Suprapubic skin (tissue), 4 donors: ENCODE measurements around the gene FAM228A.

Source experiments
- CTCF ChIP-seq, 2 donors: fragments of 200-600 bp in 1 of 2; fragments of 450-650 bp in 1 of 2; sonication (generic) in 1 of 2; IDR thresholded peaks; one replicate each; pipeline ENCODE4 v1.5.1; 2016 to 2019; ENCODE audit warnings: antibody characterized with exemption in 2 of 2, mild to moderate bottlenecking in 1 of 2, moderate library complexity in 1 of 2
- EP300 ChIP-seq: sonication (generic); formaldehyde crosslinking; IDR thresholded peaks from one replicate; pipeline ENCODE4 v1.6.1; 2017; ENCODE audit warnings: antibody characterized with exemption
- POLR2A ChIP-seq, 2 donors: fragments of 450-650 bp; IDR thresholded peaks; one replicate each; pipeline ENCODE4 v1.6.1; 2017; ENCODE audit warnings: antibody characterized with exemption in 2 of 2, mild to moderate bottlenecking in 2 of 2, moderate library complexity in 2 of 2
- POLR2AphosphoS5 ChIP-seq, 3 donors: sonication (generic); formaldehyde crosslinking; IDR thresholded peaks; one replicate each; pipeline ENCODE4 v1.6.1; 2017; ENCODE audit warnings: antibody characterized with exemption in 3 of 3

DNA sequence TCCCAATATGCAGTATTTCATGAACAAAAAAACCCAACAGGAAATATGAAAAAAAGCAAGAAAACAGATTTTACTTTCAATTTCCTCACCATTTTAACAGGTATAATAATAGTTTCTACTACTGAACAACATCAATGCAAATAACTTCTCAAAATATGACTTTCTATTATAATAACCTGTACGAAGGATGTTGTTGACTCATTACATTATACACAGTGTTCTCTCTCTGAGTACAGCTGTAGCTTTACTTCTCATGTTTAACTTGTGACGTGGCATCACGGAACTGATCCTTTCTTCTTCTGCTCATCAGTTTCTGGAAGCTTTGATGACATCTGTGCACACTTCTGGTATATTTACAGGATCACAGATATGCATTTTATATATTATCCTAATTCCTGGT lies 40.0 kb downstream of the FAM228A start:
- TF ChIP-seq POLR2A (IDR thresholded peaks at IDR 0.05) = no peak
- no peak for TF ChIP-seq CTCF (IDR thresholded peaks at IDR 0.05)
- TF ChIP-seq POLR2AphosphoS5 (IDR thresholded peaks at IDR 0.05) = no peak
- TF ChIP-seq EP300 = no peak
